ENCODE results near the gene PLCB4. TPM values are rescaled to one million over a fixed set of nuclear protein-coding genes. Genes with fewer than 3 reads are reported as not detected.

Gene PLCB4
- polyA plus RNA-seq, 1 experiment, result 8.8 TPM

GRCh38 chr20:9514072-9514460 is 445.2 kb downstream of the PLCB4 start:
- no peak for TF ChIP-seq CTCF (IDR thresholded peaks at IDR 0.05; ENCODE audit: insufficient read depth, low read depth, low read length)
- DNase-seq (ENCODE audit: low read depth), result no peak
- POLR2A ChIA-PET, result no interaction called here
- peaks cover 46% of the 10 kb centered on the region for H3K27me3 ChIP-seq (ENCODE audit: control insufficient read depth, insufficient read depth, low read length)
- CTCF ChIA-PET, result no interaction called here
- no peak overlapping the region for H3K4me3 ChIP-seq (ENCODE audit: low read depth, low read length)
- H3K36me3 ChIP-seq (ENCODE audit: control insufficient read depth, insufficient read depth, low read length), result no peaks in the 10 kb centered on the region

- no peak for TF ChIP-seq CTCF (IDR thresholded peaks at IDR 0.05; ENCODE audit: insufficient read depth, low read depth, low read length)
- Histone ChIP-seq H3K36me3 (ENCODE audit: control insufficient read depth, insufficient read depth, low read length) (no peaks in the 10 kb centered on the region), H3K4me3 (ENCODE audit: low read depth, low read length) (no peak within 1 kb of the TSS), H3K27me3 (ENCODE audit: control insufficient read depth, insufficient read depth, low read length) (peaks cover 43% of the 10 kb centered on the region)
- POLR2A ChIA-PET, result interaction anchor here (0.6 kb wide), 1 partner anchor 570 kb away, joined by 4 read pairs; no protein-coding TSS in a partner anchor
- CTCF ChIA-PET, result interaction anchor here (0.8 to 1.2 kb wide), 3 partner anchors 26 to 161 kb away, joined by 3 read pairs; no protein-coding TSS in a partner anchor
- no peak for DNase-seq (ENCODE audit: low read depth)
Observed at GRCh38 chr20:9514461-9515213, 445.8 kb downstream of the PLCB4 start, which contains the start of gene LAMP5. LAMP5 (plus strand) TSS chr20:9514590; CDS start chr20:9514853, 263 bp downstream.

- Histone ChIP-seq H3K4me3 (ENCODE audit: low read depth, low read length) (no peak overlapping the region), H3K27me3 (ENCODE audit: control insufficient read depth, insufficient read depth, low read length) (peaks cover 40% of the 10 kb centered on the region), H3K36me3 (ENCODE audit: control insufficient read depth, insufficient read depth, low read length) (no peaks in the 10 kb centered on the region)
- CTCF ChIA-PET, result interaction anchor here (0.8 to 1.2 kb wide), 3 partner anchors 26 to 160 kb away, joined by 3 read pairs; no protein-coding TSS in a partner anchor
- no peak for TF ChIP-seq CTCF (IDR thresholded peaks at IDR 0.05; ENCODE audit: insufficient read depth, low read depth, low read length)
- POLR2A ChIA-PET, result no interaction called here
- no peak for DNase-seq (ENCODE audit: low read depth)
Observed at GRCh38 chr20:9515214-9515585, 446.3 kb downstream of the PLCB4 start.

GRCh38 chr20:9515741-9516233 is 446.9 kb downstream of the PLCB4 start:
- peaks cover 40% of the 10 kb centered on the region for H3K27me3 ChIP-seq (ENCODE audit: control insufficient read depth, insufficient read depth, low read length)
- ChIA-PET POLR2A (no interaction called here), CTCF (interaction anchor here (1.0 to 1.2 kb wide), 2 partner anchors 27 to 97 kb away, joined by 3 read pairs; no protein-coding TSS in a partner anchor)

More at GRCh38 chr20:9515741-9516233, 446.9 kb downstream of the PLCB4 start:
- TF ChIP-seq CTCF (IDR thresholded peaks at IDR 0.05; ENCODE audit: insufficient read depth, low read depth, low read length), result no peak
- H3K4me3 ChIP-seq (ENCODE audit: low read depth, low read length), result no peak overlapping the region
- no peaks in the 10 kb centered on the region for H3K36me3 ChIP-seq (ENCODE audit: control insufficient read depth, insufficient read depth, low read length)
- no peak for DNase-seq (ENCODE audit: low read depth)

All from BJ (cell line).